Measurements from ENCODE around the gene CPM.
"Not testable (repeated sequence)": the region's sequence is repeated elsewhere in the genome, so short reads cannot be mapped to it uniquely, and the experiment has no call there.

GRCh38 chr12:68802372-68802745 is 130.6 kb downstream of the CPM start:
- TF ChIP-seq CTCF (IDR thresholded peaks at IDR 0.05; ENCODE audit: extremely low read depth in 1 of 2, insufficient read depth in 1 of 2, low read depth in 1 of 2, low read length in 2 of 2); POLR2A (IDR thresholded peaks at IDR 0.05; ENCODE audit: low read depth, low read length); EZH2 (IDR thresholded peaks at IDR 0.05; ENCODE audit: borderline replicate concordance, low read depth, low read length, severe bottlenecking); POLR2AphosphoS5 (IDR thresholded peaks at IDR 0.05; ENCODE audit: insufficient read depth, low read depth, low read length); FOS (IDR thresholded peaks at IDR 0.05; ENCODE audit: borderline replicate concordance, insufficient read depth, low read length): not testable (repeated sequence)
